Fibroblast of lung (primary cell): ENCODE results near the gene RAB30. TPM values are rescaled to one million over a fixed set of nuclear protein-coding genes. Genes with fewer than 3 reads are reported as not detected.
"Not testable (repeated sequence)": the region's sequence is repeated elsewhere in the genome, so short reads cannot be mapped to it uniquely, and the experiment has no call there.

Source experiments
- DNase-seq, 2 donors: peaks; one replicate each; pipeline versions ENCODE4 v3.0.0 to v3.0.0-alpha.2; 2010; ENCODE audit warnings: low read depth in 2 of 2
- H2AFZ ChIP-seq: 2 replicates; pipeline ENCODE4 v1.5.1; 2012; ENCODE audit warnings: low read length, control low read depth, inconsistent platforms
- H3K27ac ChIP-seq: 2 replicates; pipeline ENCODE4 v1.5.1; 2011; ENCODE audit warnings: low read length, control low read depth; ENCODE audit not compliant: insufficient read depth
- H3K27me3 ChIP-seq: 2 replicates; pipeline ENCODE4 v1.5.1; 2011; ENCODE audit warnings: mild to moderate bottlenecking, low read length; ENCODE audit not compliant: control insufficient read depth, insufficient read depth
- H3K36me3 ChIP-seq: 2 replicates; pipeline ENCODE4 v1.5.1; 2011; ENCODE audit warnings: low read length; ENCODE audit not compliant: control insufficient read depth, insufficient read depth
- H3K4me1 ChIP-seq: 2 replicates; pipeline ENCODE4 v1.5.1; 2011; ENCODE audit warnings: low read length; ENCODE audit not compliant: control insufficient read depth, insufficient read depth; ENCODE audit errors: extremely low read depth
- H3K4me2 ChIP-seq: 2 replicates; pipeline ENCODE4 v1.5.1; 2011; ENCODE audit warnings: low read length, control low read depth; ENCODE audit not compliant: insufficient read depth; ENCODE audit errors: extremely low read depth
- H3K4me3 ChIP-seq, 4 experiments: fragments of 200-600 bp in 1 of 4; sonication (generic) in 1 of 4; replicated peaks in 1 of 4; 2 replicates each; pipeline ENCODE4 v1.5.1; 2011 to 2016; ENCODE audit warnings: low read length in 4 of 4, low read depth in 3 of 4, mild to moderate bottlenecking in 3 of 4, control low read depth in 2 of 4, inconsistent platforms in 1 of 4, mixed read lengths in 1 of 4; ENCODE audit not compliant: insufficient read depth in 1 of 4; ENCODE audit errors: control extremely low read depth in 1 of 4
- H3K79me2 ChIP-seq: 2 replicates; pipeline ENCODE4 v1.5.1; 2012; ENCODE audit warnings: mild to moderate bottlenecking, low read length, inconsistent platforms; ENCODE audit not compliant: control insufficient read depth, insufficient read depth
- H3K9ac ChIP-seq: 2 replicates; pipeline ENCODE4 v1.5.1; 2011; ENCODE audit warnings: mild to moderate bottlenecking, low read length, control low read depth; ENCODE audit not compliant: insufficient read depth
- H3K9me3 ChIP-seq: 2 replicates; pipeline ENCODE4 v1.5.1; 2012; ENCODE audit warnings: low read depth, low read length; ENCODE audit not compliant: control insufficient read depth, insufficient read depth
- H4K20me1 ChIP-seq: 2 replicates; pipeline ENCODE4 v1.5.1; 2011; ENCODE audit warnings: low read length; ENCODE audit not compliant: control insufficient read depth, insufficient read depth; ENCODE audit errors: extremely low read depth
- CTCF ChIP-seq, 2 donors: IDR thresholded peaks in 1 of 2; conservative IDR thresholded peaks in 1 of 2; 1 replicate in 1 of 2; 2 replicates in 1 of 2; pipeline ENCODE4 v1.5.1; 2011 to 2012; ENCODE audit warnings: low read length in 2 of 2, control low read depth in 1 of 2, inconsistent platforms in 1 of 2, low read depth in 1 of 2, mild to moderate bottlenecking in 1 of 2
- EZH2 ChIP-seq: IDR thresholded peaks from 2 replicates; pipeline ENCODE4 v1.5.1; 2012; ENCODE audit warnings: low read length, control low read depth, mild to moderate bottlenecking; ENCODE audit errors: missing control alignments
- polyA plus RNA-seq, 2 donors: library from polyadenylated mRNA; depleted of rRNA in 1 of 2; stranded (reverse) in 1 of 2; unstranded in 1 of 2; fragments of >200 nt; gene quantifications; 2 replicates each; pipeline ENCODE4 v1.2.1, GENCODE V29; 2011 to 2012; ENCODE audit warnings: missing spikeins in 1 of 2
- total RNA-seq: library from RNA; depleted of rRNA; stranded (reverse); fragments of >200 nt; gene quantifications from 2 replicates; pipeline ENCODE4 v1.2.1, GENCODE V29; 2014

RAB30 gene
- total and polyA plus RNA-seq, 2 donors (not counting 1 experiment from before 2014, with no cell fraction given), result 33.9 to 45.2 TPM

GRCh38 chr11:82969811-82970210 is 101.9 kb downstream of the RAB30 start:
- H4K20me1 ChIP-seq, result no peaks in the 10 kb centered on the region
- H3K27me3 ChIP-seq, result no peaks in the 10 kb centered on the region
- H3K36me3 ChIP-seq, result no peaks in the 10 kb centered on the region
- no peak overlapping the region for H3K27ac ChIP-seq
- H3K9ac ChIP-seq, result no peak overlapping the region
- H3K9me3 ChIP-seq, result no peaks in the 10 kb centered on the region
- no peaks in the 10 kb centered on the region for H3K4me1 ChIP-seq
- no peak overlapping the region for H2AFZ ChIP-seq
- no peak overlapping the region for H3K4me3 ChIP-seq
- H3K79me2 ChIP-seq, result no peaks in the 10 kb centered on the region
- no peak for DNase-seq
- no peak for TF ChIP-seq EZH2
- TF ChIP-seq CTCF (conservative IDR thresholded peaks at IDR 0.05 in 1 of 2, IDR thresholded peaks at IDR 0.05 in 1 of 2; ENCODE audit: low read depth in 1 of 2, low read length in 2 of 2), result no peak
- H3K4me2 ChIP-seq, result no peak overlapping the region

GRCh38 chr11:82967381-82967780 is 104.3 kb downstream of the RAB30 start:
- no peaks in the 10 kb centered on the region for H3K79me2 ChIP-seq
- H3K36me3 ChIP-seq, result no peaks in the 10 kb centered on the region
- H3K4me1 ChIP-seq, result no peaks in the 10 kb centered on the region
- no peaks in the 10 kb centered on the region for H4K20me1 ChIP-seq
- H3K9me3 ChIP-seq, result no peaks in the 10 kb centered on the region
- DNase-seq, result no peak
- no peak for TF ChIP-seq CTCF (conservative IDR thresholded peaks at IDR 0.05 in 1 of 2, IDR thresholded peaks at IDR 0.05 in 1 of 2; ENCODE audit: low read depth in 1 of 2, low read length in 2 of 2)
- TF ChIP-seq EZH2, result no peak
- H3K27me3 ChIP-seq, result no peaks in the 10 kb centered on the region
- no peak overlapping the region for H3K4me3 ChIP-seq
- no peak overlapping the region for H2AFZ ChIP-seq
- no peak overlapping the region for H3K27ac ChIP-seq
- H3K4me2 ChIP-seq, result no peak overlapping the region
- H3K9ac ChIP-seq, result no peak overlapping the region

- H3K4me1 ChIP-seq, H3K4me3 ChIP-seq, H3K36me3 ChIP-seq, H3K79me2 ChIP-seq, H3K9me3 ChIP-seq, H4K20me1 ChIP-seq, H3K27me3 ChIP-seq, H3K4me2 ChIP-seq, H2AFZ ChIP-seq, H3K9ac ChIP-seq, DNase-seq, H3K27ac ChIP-seq: not testable (repeated sequence)
Observed at GRCh38 chr11:82962021-82962420, 109.7 kb downstream of the RAB30 start.

- no peak overlapping the region for H3K4me2 ChIP-seq
Observed at GRCh38 chr11:82960779-82961143, 110.9 kb downstream of the RAB30 start.

More at GRCh38 chr11:82960779-82961143, 110.9 kb downstream of the RAB30 start:
- no peaks in the 10 kb centered on the region for H4K20me1 ChIP-seq
- H3K27me3 ChIP-seq, result no peaks in the 10 kb centered on the region
- no peak for DNase-seq
- no peak overlapping the region for H3K9ac ChIP-seq
- no peaks in the 10 kb centered on the region for H3K79me2 ChIP-seq
- no peaks in the 10 kb centered on the region for H3K9me3 ChIP-seq
- H3K4me1 ChIP-seq, result no peaks in the 10 kb centered on the region
- no peak overlapping the region for H3K27ac ChIP-seq
- no peaks in the 10 kb centered on the region for H3K36me3 ChIP-seq
- H2AFZ ChIP-seq, result no peak overlapping the region
- no peak overlapping the region for H3K4me3 ChIP-seq
- TF ChIP-seq EZH2 (no peak), CTCF (conservative IDR thresholded peaks at IDR 0.05 in 1 of 2, IDR thresholded peaks at IDR 0.05 in 1 of 2; ENCODE audit: low read depth in 1 of 2, low read length in 2 of 2) (no peak)
